Measurements from ENCODE around the gene PLEKHA5.
"Not testable (repeated sequence)": the region's sequence is repeated elsewhere in the genome, so short reads cannot be mapped to it uniquely, and the experiment has no call there.

The PLEKHA5 gene

GRCh38 chr12:19129486-19130223 lies at the start of gene PLEKHA5:
PLEKHA5 (plus strand) TSS chr12:19129733; CDS start chr12:19129800, 67 bp downstream.
- DNase-seq (ENCODE audit: extremely low read depth in 1 of 2, low read depth in 1 of 2), result no peak

GRCh38 chr12:19080918-19081317 lies 48.6 kb upstream of the PLEKHA5 start:
- no peak for DNase-seq (ENCODE audit: extremely low read depth in 1 of 2, low read depth in 1 of 2)

- DNase-seq (ENCODE audit: extremely low read depth in 1 of 2, low read depth in 1 of 2), result no peak
Observed at GRCh38 chr12:19082365-19082911, 47.1 kb upstream of the PLEKHA5 start.

- DNase-seq (ENCODE audit: extremely low read depth in 1 of 2, low read depth in 1 of 2), result no peak
Observed at GRCh38 chr12:19084547-19084946, 45.0 kb upstream of the PLEKHA5 start.

DNA sequence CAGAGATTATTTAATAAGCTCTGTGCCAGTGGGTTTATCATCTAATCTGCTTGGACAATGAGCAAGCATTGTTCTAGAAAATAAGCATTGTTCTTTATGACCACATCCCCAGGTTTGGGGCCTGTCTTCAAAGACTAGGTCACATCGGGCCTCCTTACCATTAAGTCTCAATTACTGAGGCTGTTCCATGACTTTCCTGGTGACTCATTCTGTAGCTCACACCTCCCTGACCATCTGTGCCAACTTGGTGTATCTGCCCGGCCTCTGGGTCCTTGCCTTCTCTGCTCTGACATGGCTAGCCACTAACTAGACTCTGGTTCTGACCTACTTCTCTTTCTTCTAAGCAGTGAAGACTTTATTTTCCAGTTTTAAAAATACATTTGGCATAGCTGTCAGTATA lies 44.4 kb upstream of the PLEKHA5 start:
- no peak for DNase-seq (ENCODE audit: extremely low read depth in 1 of 2, low read depth in 1 of 2)

DNA sequence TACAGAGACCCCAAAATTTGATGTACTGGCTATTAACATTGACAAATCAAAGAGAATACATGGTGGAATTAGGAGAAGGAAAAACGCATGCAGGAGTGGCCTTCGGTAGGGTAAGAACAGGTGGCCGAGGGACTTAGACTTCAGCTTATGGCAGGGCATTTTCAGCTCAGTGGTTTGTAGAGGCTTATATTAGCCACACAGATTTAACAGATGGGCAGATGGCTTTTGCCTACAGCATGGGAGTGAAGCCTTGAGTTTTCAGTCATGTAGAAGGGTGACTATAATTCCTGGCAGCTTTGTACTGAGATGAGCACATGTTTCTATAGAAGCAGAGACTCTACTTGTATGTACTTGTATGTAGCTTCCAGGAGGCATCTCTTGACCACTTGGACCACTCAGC lies 40.9 kb upstream of the PLEKHA5 start:
- DNase-seq (ENCODE audit: extremely low read depth in 1 of 2, low read depth in 1 of 2), result no peak

DNA sequence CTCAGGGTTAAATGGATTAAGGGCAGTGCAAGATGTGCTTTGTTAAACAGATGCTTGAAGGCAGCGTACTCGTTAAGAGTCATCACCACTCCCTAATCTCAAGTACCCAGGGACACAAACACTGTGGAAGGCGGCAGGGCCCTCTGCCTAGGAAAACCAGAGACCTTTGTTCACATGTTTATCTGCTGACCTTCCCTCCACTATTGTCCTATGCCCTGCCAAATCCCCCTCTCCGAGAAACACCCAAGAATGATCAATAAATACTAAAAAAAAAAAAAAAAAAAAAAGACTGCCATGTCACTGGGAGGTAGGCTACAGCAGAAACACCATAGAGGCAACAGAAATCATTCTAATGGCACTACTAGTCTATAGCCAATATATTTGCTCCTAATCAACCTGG lies 37.1 kb upstream of the PLEKHA5 start:
- DNase-seq (ENCODE audit: extremely low read depth in 1 of 2, low read depth in 1 of 2), result not testable (repeated sequence)

- no peak for DNase-seq (ENCODE audit: extremely low read depth in 1 of 2, low read depth in 1 of 2)
Observed at GRCh38 chr12:19093218-19093617, 36.3 kb upstream of the PLEKHA5 start.

DNA sequence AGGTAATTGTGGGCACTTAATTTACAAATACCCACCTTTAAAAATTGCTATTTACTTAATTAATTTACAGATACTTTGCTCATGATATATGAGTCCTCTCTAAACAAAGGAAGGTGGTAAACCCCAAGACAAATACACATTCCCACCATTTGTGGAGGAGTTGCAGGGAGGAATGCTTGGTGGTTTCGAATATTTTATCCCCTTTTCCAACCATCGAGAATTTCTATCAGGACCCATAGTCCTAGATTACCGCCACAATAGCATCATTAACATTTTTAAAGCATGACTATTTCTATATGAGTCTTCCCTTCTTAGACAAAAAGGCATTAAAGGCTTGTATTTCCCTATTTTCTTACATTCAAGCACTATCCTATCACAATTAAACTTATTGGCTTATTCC lies 34.2 kb upstream of the PLEKHA5 start:
- DNase-seq (ENCODE audit: extremely low read depth in 1 of 2, low read depth in 1 of 2), result no peak

DNA sequence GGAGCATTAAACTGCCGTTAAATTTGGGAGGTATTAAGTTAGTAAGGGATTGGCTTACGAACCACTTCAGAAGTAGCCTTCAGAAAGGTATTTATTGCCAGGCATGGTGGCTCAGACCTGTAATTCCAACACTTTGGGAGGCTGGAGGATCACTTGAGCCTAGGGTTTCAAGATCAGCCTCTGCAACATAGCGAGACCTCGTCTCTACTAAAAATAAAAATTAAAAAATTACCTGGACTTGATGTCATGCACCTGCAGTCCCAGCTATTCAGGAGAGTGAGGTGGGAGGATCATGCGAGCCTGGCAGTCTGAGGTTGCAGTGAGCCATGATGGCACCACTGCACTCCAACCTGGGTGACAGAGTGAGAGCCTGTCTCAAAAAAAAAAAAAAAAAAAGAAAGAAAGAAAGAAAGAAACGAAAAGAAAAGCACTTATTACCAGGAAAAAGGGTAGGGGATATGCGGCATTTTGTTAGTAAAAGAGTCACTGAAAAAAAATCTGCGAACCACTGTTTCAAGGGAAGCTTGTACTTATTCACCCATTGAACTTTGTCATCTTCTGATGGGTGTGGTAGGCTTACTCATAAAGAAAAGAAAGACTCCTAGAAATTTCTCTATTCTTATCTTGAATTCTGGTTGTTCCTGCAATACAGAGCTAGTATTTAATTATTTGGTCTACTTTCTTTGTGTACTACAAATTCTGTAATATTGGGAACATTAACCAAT lies 33.6 kb upstream of the PLEKHA5 start:
- DNase-seq (ENCODE audit: extremely low read depth in 1 of 2, low read depth in 1 of 2), result no peak

DNA sequence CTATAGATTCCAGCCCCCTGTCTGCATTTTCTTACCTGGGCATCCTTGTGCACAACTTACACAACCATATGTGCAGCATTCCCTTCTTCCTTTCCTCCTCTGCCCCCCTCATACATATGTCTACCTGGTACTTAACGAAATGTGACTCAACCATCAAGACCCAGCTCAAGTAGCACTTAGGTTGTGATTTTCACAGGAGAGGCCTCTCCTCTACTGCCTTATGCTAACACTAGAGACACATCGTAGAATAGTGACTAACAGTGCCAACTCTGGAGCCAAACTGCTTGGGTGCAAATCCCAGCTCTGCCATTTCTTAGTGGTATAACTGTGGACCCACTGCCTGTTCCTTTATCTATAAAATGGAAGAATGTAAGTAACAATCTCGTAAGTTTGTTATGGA lies 24.1 kb upstream of the PLEKHA5 start:
- DNase-seq (ENCODE audit: extremely low read depth in 1 of 2, low read depth in 1 of 2), result no peak

GRCh38 chr12:19107750-19108149 lies 21.8 kb upstream of the PLEKHA5 start:
- DNase-seq (ENCODE audit: extremely low read depth in 1 of 2, low read depth in 1 of 2), result no peak

- no peak for DNase-seq (ENCODE audit: extremely low read depth in 1 of 2, low read depth in 1 of 2)
Observed at GRCh38 chr12:19110221-19110940, 19.2 kb upstream of the PLEKHA5 start.

GRCh38 chr12:19113464-19113863 lies 16.1 kb upstream of the PLEKHA5 start:
- no peak for DNase-seq (ENCODE audit: extremely low read depth in 1 of 2, low read depth in 1 of 2)

DNA sequence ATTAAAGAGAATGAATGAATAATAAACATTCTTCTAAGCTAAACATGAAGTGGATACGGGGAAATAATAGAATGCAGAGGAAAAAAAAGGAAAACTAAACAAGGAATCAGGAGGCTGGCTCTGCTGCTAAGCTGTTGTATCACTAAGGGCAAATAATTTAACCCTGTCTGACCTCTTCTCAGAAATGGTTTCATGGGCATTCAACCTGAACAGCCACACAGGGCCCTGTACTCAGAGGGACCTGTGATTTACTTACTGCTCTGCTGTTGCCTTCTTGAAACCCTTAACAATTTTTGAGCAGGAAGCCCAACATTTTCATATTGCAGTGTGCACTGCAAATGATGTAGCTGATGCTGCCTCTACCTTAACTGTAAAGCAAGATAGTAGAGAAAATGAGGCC lies 14.2 kb upstream of the PLEKHA5 start:
- DNase-seq (ENCODE audit: extremely low read depth in 1 of 2, low read depth in 1 of 2), result no peak

- DNase-seq (ENCODE audit: extremely low read depth in 1 of 2, low read depth in 1 of 2), result no peak
Observed at GRCh38 chr12:19119440-19119839, 10.1 kb upstream of the PLEKHA5 start.

DNA sequence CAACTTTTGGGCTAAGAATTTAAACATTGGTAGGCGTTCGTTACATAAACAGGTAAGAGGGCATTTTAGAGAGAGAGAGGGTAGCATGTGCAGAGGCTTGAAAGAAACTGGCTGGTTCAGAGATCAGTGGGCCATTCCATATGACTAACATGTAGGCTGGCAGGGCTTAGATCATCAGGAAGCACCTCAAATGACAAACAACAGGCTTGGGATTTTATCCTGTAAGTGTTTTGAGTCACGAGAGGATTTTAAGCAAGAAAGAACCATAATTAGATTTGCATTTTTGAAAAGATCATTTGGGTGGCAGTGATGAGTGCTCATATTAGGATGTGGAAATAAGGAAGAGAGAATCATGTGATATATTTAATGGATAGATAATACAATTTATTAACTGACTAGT lies 8.7 kb upstream of the PLEKHA5 start:
- DNase-seq (ENCODE audit: extremely low read depth in 1 of 2, low read depth in 1 of 2), result no peak

DNA sequence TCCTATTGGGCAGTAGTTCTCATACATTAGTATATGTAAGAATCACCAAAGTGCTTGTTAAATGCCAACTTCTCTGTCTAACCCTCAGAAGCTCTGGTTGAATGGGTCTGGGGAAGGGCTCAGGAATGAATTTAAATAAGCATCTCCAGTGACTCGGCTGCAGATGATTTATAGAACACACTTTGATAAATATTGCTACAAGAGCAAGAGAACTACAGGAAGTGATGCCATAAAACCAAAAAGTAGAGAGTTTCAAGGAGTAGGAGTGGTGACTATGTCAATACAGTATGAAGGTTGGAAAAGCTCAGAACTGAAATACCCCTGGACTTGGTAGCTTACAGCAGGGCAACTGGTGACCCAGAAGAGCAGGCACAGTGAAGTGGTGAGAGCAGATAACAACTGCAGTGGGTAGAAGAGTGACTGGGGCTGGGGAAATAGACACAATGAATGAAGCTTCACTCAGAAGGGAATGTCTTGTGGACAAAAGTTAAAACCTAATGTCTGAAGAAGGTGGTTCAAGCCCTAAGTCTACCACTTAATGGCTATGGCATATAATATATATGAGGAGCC lies 8.0 kb upstream of the PLEKHA5 start:
- DNase-seq (ENCODE audit: extremely low read depth in 1 of 2, low read depth in 1 of 2), result no peak

GRCh38 chr12:19125325-19125724 lies 4.2 kb upstream of the PLEKHA5 start:
- DNase-seq (ENCODE audit: extremely low read depth in 1 of 2, low read depth in 1 of 2), result no peak

- no peak for DNase-seq (ENCODE audit: extremely low read depth in 1 of 2, low read depth in 1 of 2)
Observed at GRCh38 chr12:19127270-19127669, 2.3 kb upstream of the PLEKHA5 start.

- no peak for DNase-seq (ENCODE audit: extremely low read depth in 1 of 2, low read depth in 1 of 2)
Observed at GRCh38 chr12:19128485-19128884, 1.0 kb upstream of the PLEKHA5 start.
